ENCODE measurements around the gene PRR18. TPM values are rescaled to one million over a fixed set of nuclear protein-coding genes. Genes with fewer than 3 reads are reported as not detected.

The PRR18 gene
- total and polyA plus RNA-seq, 11 donors: 0.07 to 0.12 (median 0.10) TPM; not detected in 5

- intact Hi-C loops (cut with DNase I): loop anchor here in 1 of 10 donors (5.0 kb wide), 2 partner anchors 104 to 121 kb away; partner anchors contain the start of gene MPC1
- no peaks in the 10 kb centered on the region for H3K9me3 ChIP-seq
- no peak for TF ChIP-seq POLR2A (IDR thresholded peaks at IDR 0.05)
- no peak for TF ChIP-seq CTCF (IDR thresholded peaks at IDR 0.05)
- no peak overlapping the region for H3K4me3 ChIP-seq
- no peak overlapping the region for H3K27ac ChIP-seq
- no peaks in the 10 kb centered on the region for H3K36me3 ChIP-seq
- ATAC-seq (no peak), DNase-seq (no peak)
- H3K27me3 ChIP-seq: peaks cover 0 to 30% (median 8%) of the 10 kb centered on the region in 9 donors
- WGBS, 4 donors: 58 to 90% (median 84%) methylated on average over 8 of the region's 8 CpGs
- peaks cover 0 to 6% (median 0%) of the 10 kb centered on the region in 12 donors for H3K4me1 ChIP-seq
These were observed 29.4 kb downstream of the PRR18 start for GRCh38 chr6:166278579-166279392.

GRCh38 chr6:166277892-166278578 lies 30.2 kb downstream of the PRR18 start:
- no peak overlapping the region for H3K27ac ChIP-seq
- peaks cover 0 to 24% (median 7%) of the 10 kb centered on the region in 9 donors for H3K27me3 ChIP-seq
- intact Hi-C loops (cut with DNase I): loop anchor here in 4 of 10 donors (2.0 to 5.0 kb wide), 3 partner anchors 104 to 123 kb away; partner anchors contain the start of gene MPC1 (in 1 of the 4)
- no peaks in the 10 kb centered on the region for H3K9me3 ChIP-seq
- WGBS, 4 donors: 82 to 92% (median 88%) methylated on average over 11 of the region's 11 CpGs
- no peak for DNase-seq
- H3K36me3 ChIP-seq: no peaks in the 10 kb centered on the region
- no peak for ATAC-seq
- no peak overlapping the region for H3K4me3 ChIP-seq
- peaks cover 0 to 6% (median 0%) of the 10 kb centered on the region in 12 donors for H3K4me1 ChIP-seq
- TF ChIP-seq POLR2A (IDR thresholded peaks at IDR 0.05) (no peak), CTCF (IDR thresholded peaks at IDR 0.05) (no peak)

- peaks cover 0 to 17% (median 7%) of the 10 kb centered on the region in 9 donors for H3K27me3 ChIP-seq
- H3K9me3 ChIP-seq: no peaks in the 10 kb centered on the region
- 53 to 71% (median 64%) methylated on average over 11 of the region's 11 CpGs for WGBS, 4 donors
- DNase-seq (no peak), ATAC-seq (no peak)
- H3K36me3 ChIP-seq: no peaks in the 10 kb centered on the region
- intact Hi-C loops (cut with DNase I): loop anchor here in 4 of 10 donors (2.0 to 5.0 kb wide), 3 partner anchors 105 to 124 kb away; partner anchors contain the start of gene MPC1 (in 1 of the 4)
- no peak overlapping the region for H3K4me3 ChIP-seq
- no peak for TF ChIP-seq POLR2A (IDR thresholded peaks at IDR 0.05)
- TF ChIP-seq CTCF (IDR thresholded peaks at IDR 0.05): no peak
- H3K27ac ChIP-seq: no peak overlapping the region
- H3K4me1 ChIP-seq: peaks cover 0 to 6% (median 0%) of the 10 kb centered on the region in 12 donors
These were observed 31.2 kb downstream of the PRR18 start for GRCh38 chr6:166277018-166277417.

All from heart left ventricle (tissue), 16 donors.